Thoracic aorta (tissue), 2 donors: ENCODE data around the gene WNK2. TPM values are rescaled to one million over a fixed set of nuclear protein-coding genes. Genes with fewer than 3 reads are reported as not detected.

Experiments used
- ATAC-seq: fragments of 150-250 bp; one replicate; pipeline ENCODE4 v1.8.0; 2017; ENCODE audit warnings: low read depth; ENCODE audit not compliant: insufficient number of reproducible peaks, low FRiP score
- DNase-seq: peaks from one replicate; pipeline ENCODE4 v3.0.0-alpha.2; 2020; ENCODE audit warnings: low spot score
- H3K27ac ChIP-seq, 2 donors: fragments of 200-600 bp; sonication (generic); 1 replicate in 1 of 2; 2 replicates in 1 of 2; pipeline ENCODE4 v1.5.1; 2016; ENCODE audit warnings: mild to moderate bottlenecking in 2 of 2, moderate library complexity in 2 of 2
- H3K27me3 ChIP-seq: fragments of 200-600 bp; sonication (generic); replicated peaks from 2 replicates; pipeline ENCODE4 v1.6.0; 2016; ENCODE audit warnings: mild to moderate bottlenecking; ENCODE audit not compliant: insufficient read depth
- H3K36me3 ChIP-seq: fragments of 200-600 bp; sonication (generic); one replicate; pipeline ENCODE4 v1.5.1; 2016
- H3K4me1 ChIP-seq, 2 donors: fragments of 200-600 bp; sonication (generic); 1 replicate in 1 of 2; 2 replicates in 1 of 2; pipeline versions ENCODE4 v1.5.1 to v1.6.0; 2016; ENCODE audit warnings: low read depth in 2 of 2, mild to moderate bottlenecking in 1 of 2; ENCODE audit not compliant: control insufficient read depth in 1 of 2
- H3K4me3 ChIP-seq: fragments of 200-600 bp; sonication (generic); 2 replicates; pipeline ENCODE4 v1.5.1; 2016; ENCODE audit warnings: mild to moderate bottlenecking
- H3K9me3 ChIP-seq: fragments of 200-600 bp; sonication (generic); 2 replicates; pipeline ENCODE4 v1.5.1; 2016
- total RNA-seq, 2 donors: library from RNA; depleted of rRNA; stranded (reverse); fragments of >200 nt; gene quantifications; one replicate each; pipeline versions ENCODE4 v1.1.0 to v1.2.3, GENCODE V29; 2016
- TF ChIP-seq, protein P1 (sequence below): fragments of 200-600 bp; sonication (generic); IDR thresholded peaks from one replicate; pipeline ENCODE4 v1.5.1; 2019; ENCODE audit warnings: antibody characterized with exemption

Gene WNK2
- total RNA-seq, 2 donors from 2014 or later: 0.95 to 4.7 TPM

- TF ChIP-seq, protein P1, sequence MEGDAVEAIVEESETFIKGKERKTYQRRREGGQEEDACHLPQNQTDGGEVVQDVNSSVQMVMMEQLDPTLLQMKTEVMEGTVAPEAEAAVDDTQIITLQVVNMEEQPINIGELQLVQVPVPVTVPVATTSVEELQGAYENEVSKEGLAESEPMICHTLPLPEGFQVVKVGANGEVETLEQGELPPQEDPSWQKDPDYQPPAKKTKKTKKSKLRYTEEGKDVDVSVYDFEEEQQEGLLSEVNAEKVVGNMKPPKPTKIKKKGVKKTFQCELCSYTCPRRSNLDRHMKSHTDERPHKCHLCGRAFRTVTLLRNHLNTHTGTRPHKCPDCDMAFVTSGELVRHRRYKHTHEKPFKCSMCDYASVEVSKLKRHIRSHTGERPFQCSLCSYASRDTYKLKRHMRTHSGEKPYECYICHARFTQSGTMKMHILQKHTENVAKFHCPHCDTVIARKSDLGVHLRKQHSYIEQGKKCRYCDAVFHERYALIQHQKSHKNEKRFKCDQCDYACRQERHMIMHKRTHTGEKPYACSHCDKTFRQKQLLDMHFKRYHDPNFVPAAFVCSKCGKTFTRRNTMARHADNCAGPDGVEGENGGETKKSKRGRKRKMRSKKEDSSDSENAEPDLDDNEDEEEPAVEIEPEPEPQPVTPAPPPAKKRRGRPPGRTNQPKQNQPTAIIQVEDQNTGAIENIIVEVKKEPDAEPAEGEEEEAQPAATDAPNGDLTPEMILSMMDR: no peak
- Histone ChIP-seq H3K36me3 (no peaks in the 10 kb centered on the region), H3K4me1 (no peaks in the 10 kb centered on the region), H3K9me3 (no peaks in the 10 kb centered on the region), H3K27me3 (no peaks in the 10 kb centered on the region), H3K4me3 (no peak overlapping the region), H3K27ac (no peak overlapping the region)
- ATAC-seq: no peak
- DNase-seq: no peak
Measured at GRCh38 chr9:93295456-93296076, 111.6 kb downstream of the WNK2 start.

GRCh38 chr9:93296889-93297480 lies 113.0 kb downstream of the WNK2 start:
- ATAC-seq (no peak), DNase-seq (no peak)
- Histone ChIP-seq H3K4me3 (no peak overlapping the region), H3K36me3 (no peaks in the 10 kb centered on the region), H3K9me3 (no peaks in the 10 kb centered on the region), H3K27ac (no peak overlapping the region), H3K27me3 (no peaks in the 10 kb centered on the region), H3K4me1 (no peaks in the 10 kb centered on the region)
- TF ChIP-seq, protein P1: no peak

GRCh38 chr9:93297659-93298497 lies 113.9 kb downstream of the WNK2 start:
- Histone ChIP-seq H3K4me1 (no peaks in the 10 kb centered on the region), H3K4me3 (no peak overlapping the region), H3K9me3 (no peaks in the 10 kb centered on the region), H3K36me3 (no peaks in the 10 kb centered on the region), H3K27me3 (no peaks in the 10 kb centered on the region), H3K27ac (no peak overlapping the region)
- TF ChIP-seq, protein P1: no peak
- no peak for DNase-seq
- ATAC-seq: no peak

- DNase-seq: no peak
- no peak overlapping the region for H3K27ac ChIP-seq
- TF ChIP-seq, protein P1: no peak
- H3K4me3 ChIP-seq: no peak overlapping the region
- H3K36me3 ChIP-seq: no peaks in the 10 kb centered on the region
- H3K4me1 ChIP-seq: no peaks in the 10 kb centered on the region
- H3K9me3 ChIP-seq: no peaks in the 10 kb centered on the region
- H3K27me3 ChIP-seq: no peaks in the 10 kb centered on the region
- no peak for ATAC-seq
Measured at GRCh38 chr9:93298498-93299417, 114.8 kb downstream of the WNK2 start.
